GM21528 (cell line): ENCODE measurements around the gene GOSR1.
"Not testable (repeated sequence)": the region's sequence is repeated elsewhere in the genome, so short reads cannot be mapped to it uniquely, and the experiment has no call there.

ENCODE experiments used
- ATAC-seq: cut with Tn5 transposase; IDR thresholded peaks from one replicate; pipeline ENCODE4 v1.9.1; 2021; ENCODE audit warnings: mild to moderate bottlenecking, moderate library complexity; ENCODE audit not compliant: unreplicated experiment, low FRiP score

The GOSR1 gene

DNA sequence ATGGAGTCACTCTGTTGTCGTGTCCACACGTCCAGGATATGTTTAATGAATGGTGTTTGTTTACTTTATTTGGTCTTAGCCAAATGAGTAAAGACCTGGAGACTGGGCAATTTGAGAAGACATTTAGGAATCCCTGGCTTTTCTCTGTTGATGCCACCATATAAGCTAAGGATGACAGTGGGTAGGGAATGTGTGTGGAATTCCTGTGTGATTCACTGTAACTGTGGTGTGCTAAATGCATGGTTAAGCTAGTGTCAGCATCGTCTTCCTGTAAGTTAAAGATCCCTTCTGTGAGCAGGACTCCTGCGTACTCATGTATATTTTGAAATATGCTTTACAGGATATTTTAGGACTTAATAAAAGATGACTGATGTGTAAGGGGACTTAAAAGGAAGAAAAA, 26.4 kb downstream of the GOSR1 start:
- no peak for ATAC-seq

DNA sequence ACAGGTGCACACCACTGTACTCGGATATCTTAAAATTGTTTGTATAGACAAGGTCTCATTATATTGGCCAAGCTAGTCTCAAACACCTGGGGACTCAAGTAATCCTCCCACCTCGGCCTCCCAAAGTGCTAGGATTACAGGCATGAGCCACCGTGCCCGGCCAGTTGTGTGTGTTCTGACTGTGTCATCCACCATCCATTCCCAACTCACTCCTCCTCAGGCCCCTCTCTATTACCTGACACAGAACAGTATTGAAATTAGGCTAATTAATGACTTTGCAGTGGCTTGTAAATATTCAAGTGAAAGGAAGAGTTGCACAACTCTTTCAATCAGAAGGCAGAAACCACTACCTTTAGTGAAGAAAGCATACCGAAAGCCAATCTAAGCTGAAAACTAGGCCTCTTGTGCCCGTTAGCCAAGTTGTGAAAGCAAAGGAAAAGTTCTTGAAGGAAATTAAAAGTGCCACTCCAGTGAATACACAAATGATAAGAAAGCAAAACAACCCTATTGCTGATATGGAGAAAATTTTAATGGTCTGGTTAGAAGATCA, 28.7 kb downstream of the GOSR1 start:
- ATAC-seq: no peak

- no peak for ATAC-seq
Observed at GRCh38 chr17:30506481-30506880, 29.3 kb downstream of the GOSR1 start.

DNA sequence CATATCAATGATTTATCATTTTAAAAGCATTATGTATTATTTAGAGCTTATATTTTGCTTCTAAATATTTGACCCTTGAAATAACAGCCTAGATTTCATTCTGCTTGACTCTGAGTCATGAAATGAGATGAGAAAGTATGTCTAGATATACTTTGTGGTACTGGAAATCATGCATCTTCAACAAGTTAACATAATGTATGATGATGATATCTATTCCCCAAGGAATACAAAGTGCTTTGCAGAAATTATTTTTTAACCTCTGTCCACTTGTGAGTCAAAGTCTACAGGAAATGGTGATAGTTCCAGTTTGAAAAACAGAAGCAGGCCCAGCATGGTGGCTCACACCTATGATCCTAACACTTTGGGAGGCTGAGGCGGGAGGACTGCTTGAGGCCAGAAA, 36.1 kb downstream of the GOSR1 start:
- no peak for ATAC-seq

DNA sequence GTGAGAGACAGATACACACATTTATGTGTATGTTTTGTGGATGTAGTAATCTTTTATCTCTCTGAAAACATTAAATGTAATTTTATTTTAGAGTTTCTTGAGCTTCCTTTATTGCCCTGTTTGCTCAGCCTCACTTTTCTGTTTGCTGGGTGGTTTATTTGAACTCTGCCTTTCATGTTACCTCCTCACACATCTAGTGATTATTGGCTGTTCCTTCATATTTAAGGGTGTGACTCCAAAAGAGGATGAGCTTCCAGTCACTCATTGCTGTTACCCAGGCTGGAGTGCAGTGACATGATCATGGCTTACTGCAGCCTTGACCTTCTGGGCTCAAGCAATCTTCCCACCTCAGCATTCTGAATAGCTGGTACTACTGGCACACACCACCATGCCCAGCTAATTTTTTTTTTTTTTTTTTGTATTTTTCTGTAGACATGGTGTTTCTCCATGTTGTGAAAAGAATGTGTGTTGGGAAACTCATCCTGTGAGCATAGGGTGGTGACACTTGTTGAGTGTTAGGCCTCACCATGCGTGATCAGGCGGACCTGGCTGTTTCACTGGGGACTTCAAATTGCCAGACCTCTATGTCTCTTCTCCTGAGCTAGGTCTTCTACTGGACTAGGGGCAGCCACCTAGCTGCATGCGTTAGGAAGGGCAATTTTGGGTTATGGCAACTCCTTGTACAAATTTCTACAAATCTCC, 37.8 kb downstream of the GOSR1 start:
- ATAC-seq: no peak

DNA sequence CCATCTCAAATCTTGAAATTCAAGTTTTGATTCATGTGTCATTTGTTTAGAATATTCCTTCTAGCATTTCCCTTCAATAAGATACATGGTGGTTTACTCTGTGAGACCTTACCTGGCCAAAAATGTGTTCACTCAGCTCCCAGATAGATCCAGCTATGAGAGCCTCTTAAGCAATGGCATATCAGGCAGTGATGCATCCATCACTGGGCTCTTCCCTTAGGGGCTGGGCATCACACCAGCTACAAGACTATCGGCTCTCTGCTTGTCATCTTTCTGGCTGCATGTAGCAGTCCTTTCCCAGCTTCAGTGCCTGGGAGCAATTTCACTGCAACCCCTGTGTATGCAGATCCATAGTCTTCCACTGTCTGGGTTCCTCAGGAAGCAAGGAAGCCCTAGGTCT, 40.6 kb downstream of the GOSR1 start:
- no peak for ATAC-seq

DNA sequence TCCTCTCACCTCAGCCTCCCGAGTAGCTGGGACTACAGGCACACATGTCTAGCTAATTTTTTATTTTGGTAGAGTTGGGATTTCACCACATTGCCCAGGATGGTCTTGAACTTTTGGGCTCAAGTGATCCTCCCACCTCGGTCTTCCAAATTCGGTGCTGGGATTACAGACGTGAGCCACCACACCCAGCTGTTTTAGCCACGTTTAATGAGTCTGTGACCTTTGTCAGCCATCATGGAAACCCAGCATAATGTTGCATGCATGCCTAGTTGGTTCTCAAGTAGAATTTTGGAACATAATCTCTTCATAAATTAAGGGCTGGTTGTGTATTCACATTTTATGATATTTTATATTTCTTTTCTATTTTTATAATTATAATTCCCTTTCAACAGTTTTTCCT, 42.0 kb downstream of the GOSR1 start:
- ATAC-seq: no peak

GRCh38 chr17:30519707-30520106, 42.5 kb downstream of the GOSR1 start:
- ATAC-seq: no peak

- no peak for ATAC-seq
Observed at GRCh38 chr17:30520436-30520835, 43.2 kb downstream of the GOSR1 start.

DNA sequence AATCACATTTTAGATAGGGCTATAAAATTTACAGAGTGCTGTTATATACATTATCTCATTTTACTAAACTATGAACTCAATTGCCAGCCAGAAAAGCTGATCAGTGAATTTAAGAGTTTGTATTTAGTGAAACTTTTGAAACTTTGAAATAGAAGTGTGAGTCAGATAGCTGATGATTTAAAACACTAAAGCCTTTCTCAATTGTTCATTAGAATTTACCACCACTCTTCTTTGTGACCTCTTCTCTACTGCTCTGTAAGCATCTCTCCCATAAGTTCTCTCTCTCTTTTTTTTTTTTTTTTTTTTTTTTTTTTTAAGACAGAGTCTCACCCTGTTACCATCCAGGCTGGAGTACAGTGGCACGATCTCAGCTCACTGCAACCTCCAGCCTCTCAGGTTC, 43.7 kb downstream of the GOSR1 start:
- no peak for ATAC-seq

GRCh38 chr17:30521766-30522165, 44.6 kb downstream of the GOSR1 start:
- no peak for ATAC-seq

- not testable (repeated sequence) for ATAC-seq
Observed at GRCh38 chr17:30523236-30523635, 46.0 kb downstream of the GOSR1 start.

GRCh38 chr17:30524847-30525246, 47.6 kb downstream of the GOSR1 start:
- ATAC-seq: no peak

DNA sequence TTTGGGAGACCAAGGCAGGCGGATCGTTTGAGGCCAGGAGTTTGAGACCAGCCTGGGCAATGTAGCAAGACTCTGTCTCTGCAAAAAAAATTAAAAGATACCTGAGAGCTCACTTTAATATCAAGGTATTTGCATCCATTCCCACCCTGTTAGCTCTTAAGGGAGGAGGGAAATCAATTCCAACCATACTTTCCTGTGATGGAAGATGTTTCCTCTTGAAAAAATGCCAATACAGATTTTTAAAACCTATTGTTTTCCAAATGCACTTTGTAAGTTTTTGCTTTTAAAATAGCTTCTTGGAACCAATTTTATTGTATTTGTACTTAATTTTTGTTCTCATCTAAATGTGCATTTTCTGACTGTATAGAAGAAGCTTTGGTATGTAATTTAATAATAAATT, 49.2 kb downstream of the GOSR1 start:
- ATAC-seq: no peak

DNA sequence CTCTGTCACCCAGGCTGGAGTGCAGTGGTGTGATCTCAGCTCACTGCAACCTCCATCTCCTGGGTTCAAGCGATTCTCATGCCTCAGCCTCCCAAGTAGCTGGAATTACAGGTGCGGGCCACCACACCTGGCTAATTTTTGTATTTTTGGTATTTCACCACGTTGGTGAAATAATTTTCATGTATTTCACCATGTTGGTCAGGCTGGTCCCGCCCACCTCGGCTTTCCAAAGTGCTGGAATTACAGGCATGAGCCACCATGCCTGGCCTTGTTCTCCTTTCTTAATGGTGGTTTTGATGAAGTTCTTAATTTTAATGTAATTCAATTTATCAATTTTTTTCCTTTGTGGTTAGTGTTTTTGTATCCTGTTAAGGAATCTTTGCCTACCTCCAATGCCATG, 51.5 kb downstream of the GOSR1 start:
- not testable (repeated sequence) for ATAC-seq

DNA sequence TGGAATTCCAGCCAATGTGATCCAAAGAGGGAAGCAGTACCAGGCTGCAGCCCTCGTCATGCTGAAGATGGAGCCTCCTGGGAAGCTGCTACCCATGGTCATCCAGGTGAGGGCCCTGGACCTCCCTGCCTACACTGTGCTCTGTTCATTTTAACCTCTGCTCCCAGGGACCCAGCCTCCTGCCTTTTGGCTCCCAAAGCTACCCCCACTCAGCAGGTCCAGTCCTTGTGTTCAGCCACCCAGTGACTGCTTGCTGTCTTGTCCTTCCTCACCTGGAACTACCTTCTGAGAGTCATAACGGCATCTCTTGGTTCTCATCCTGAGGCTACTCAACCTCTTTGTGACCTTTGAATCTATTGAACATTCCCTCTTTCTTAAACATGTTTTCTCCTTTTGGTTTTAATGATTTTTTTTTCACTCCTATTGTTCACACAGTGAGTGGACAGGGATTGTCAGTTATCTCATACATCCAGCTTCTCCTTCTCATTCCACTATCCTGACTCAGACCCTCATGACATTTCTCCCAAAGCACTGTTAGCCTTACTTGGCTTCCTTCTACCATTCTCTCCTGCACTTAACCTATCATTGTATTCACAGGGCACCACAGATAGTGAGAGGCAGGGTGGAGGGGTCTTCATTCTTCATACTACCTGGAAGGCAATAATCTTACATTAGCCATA, 53.3 kb downstream of the GOSR1 start:
- no peak for ATAC-seq

GRCh38 chr17:30532871-30533270, 55.7 kb downstream of the GOSR1 start:
- no peak for ATAC-seq

GRCh38 chr17:30534298-30534697, 57.1 kb downstream of the GOSR1 start:
- no peak for ATAC-seq

DNA sequence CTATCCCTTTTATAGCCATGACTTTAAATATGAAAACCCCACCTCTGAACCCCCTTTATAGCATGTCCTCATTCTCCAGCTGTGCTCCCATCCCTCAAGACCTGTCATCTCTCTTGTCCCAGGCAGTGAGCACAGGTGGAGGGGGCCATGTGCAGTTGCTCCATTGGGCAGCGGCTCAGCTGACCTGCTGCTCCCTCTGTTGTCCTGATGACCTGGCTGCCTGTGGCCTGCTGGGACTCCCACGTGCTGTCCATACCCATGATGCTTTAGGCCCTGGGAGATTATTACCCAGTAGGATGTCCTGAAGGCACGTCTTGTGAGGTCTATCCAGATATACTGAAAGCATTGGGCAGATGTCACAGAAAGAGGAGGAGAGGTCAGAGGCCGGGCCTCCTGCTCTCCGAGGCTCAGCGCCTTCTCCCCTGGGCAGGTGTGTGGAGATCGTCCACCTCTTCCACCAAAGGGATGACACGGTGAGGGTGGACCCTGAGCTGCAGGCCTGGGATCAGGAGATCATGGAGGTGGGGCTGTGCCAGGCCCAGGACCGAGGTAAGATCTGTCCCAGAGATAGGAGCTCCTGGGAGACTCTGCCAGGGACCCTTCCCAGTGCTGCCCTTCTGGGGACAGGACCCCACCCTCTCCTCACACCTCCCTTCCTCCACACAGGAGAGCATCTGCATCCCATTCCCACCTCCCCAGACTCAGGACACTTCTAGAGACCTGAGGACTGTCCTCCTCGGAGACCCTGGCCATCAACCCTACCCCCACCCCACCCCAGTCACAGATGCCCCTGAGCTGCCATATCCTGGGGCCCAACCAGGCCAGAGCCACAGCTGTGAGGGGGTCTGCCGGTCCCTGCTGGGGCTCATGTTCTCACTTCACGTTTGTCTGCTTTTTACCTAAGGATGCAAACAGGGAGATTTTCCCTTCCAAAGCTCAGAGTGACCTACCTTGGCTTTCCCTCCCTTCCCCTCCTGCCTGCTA, 58.0 kb downstream of the GOSR1 start:
- no peak for ATAC-seq

DNA sequence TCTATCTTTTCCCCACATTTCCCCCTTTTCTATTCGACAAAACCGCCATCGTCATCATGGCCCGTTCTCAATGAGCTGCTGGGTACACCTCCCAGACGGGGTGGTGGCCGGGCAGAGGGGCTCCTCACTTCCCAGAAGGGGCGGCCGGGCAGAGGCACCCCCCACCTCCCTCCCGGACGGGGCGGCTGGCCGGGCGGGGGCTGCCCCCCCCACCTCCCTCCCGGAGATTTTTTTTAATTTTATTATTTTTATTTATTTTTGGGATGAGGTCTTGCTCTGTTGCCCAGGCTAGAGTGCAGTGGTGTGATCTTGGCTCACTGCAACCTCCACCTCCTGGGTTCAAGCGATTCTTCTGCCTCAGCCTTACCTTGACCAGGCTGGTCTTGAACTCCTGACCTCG, 59.6 kb downstream of the GOSR1 start:
- ATAC-seq: not testable (repeated sequence)

GRCh38 chr17:30537667-30538066, 60.5 kb downstream of the GOSR1 start:
- ATAC-seq: not testable (repeated sequence)
